Caco-2 (cell line): ENCODE results near the gene UFD1. TPM values are rescaled to one million over a fixed set of nuclear protein-coding genes. Genes with fewer than 3 reads are reported as not detected.

Experiments used
- BruUV-seq: library from RNA; stranded (reverse); fragments of 400-500 nt; replicated peaks from 2 replicates; lab custom pipeline; 2021; lab: Mats Ljungman, UMichigan
- CTCF ChIA-PET: fragments of 300-600 bp; sonication (Branson Sonifier 250); formaldehyde crosslinking; loops from one replicate; lab custom pipeline; 2022; ENCODE audit warnings: antibody characterized with exemption; lab: Charles Lee
- POLR2A ChIA-PET: fragments of 300-600 bp; sonication (Branson Sonifier 250); formaldehyde crosslinking; loops from one replicate; lab custom pipeline; 2022; ENCODE audit warnings: antibody characterized with exemption; lab: Charles Lee
- DNase-seq, 2 experiments: peaks; one replicate each; pipeline versions ENCODE4 v3.0.0 to v3.0.0-alpha.2; 2020 to 2022
- H3K27me3 ChIP-seq: replicated peaks from 2 replicates; pipeline ENCODE4 v1.6.0; 2011; ENCODE audit warnings: low read length; ENCODE audit not compliant: control insufficient read depth, insufficient read depth
- H3K36me3 ChIP-seq: 2 replicates; pipeline ENCODE4 v1.5.1; 2011; ENCODE audit warnings: low read length; ENCODE audit not compliant: control insufficient read depth, insufficient read depth
- H3K4me1 ChIP-seq: fragments of 250-450 bp; sonication (Bioruptor Pico); 2 replicates; pipeline ENCODE4 v1.5.1; 2020; ENCODE audit warnings: mild to moderate bottlenecking
- H3K4me3 ChIP-seq: 2 replicates; pipeline ENCODE4 v1.5.1; 2011; ENCODE audit warnings: low read depth, mild to moderate bottlenecking, control low read depth, low read length
- H3K9me3 ChIP-seq: fragments of 250-450 bp; sonication (Bioruptor Pico); 2 replicates; pipeline ENCODE4 v1.5.1; 2020; ENCODE audit warnings: mild to moderate bottlenecking, moderate library complexity
- H3K27ac Mint-ChIP-seq: one replicate; pipeline ENCODE4 v1.8.0; 2022; ENCODE audit warnings: mixed read lengths; ENCODE audit not compliant: unreplicated experiment
- H3K27me3 Mint-ChIP-seq: one replicate; pipeline ENCODE4 v1.8.0; 2022; ENCODE audit warnings: mixed read lengths; ENCODE audit not compliant: insufficient read depth, unreplicated experiment
- H3K36me3 Mint-ChIP-seq: one replicate; pipeline ENCODE4 v1.8.0; 2022; ENCODE audit warnings: mild to moderate bottlenecking, mixed read lengths; ENCODE audit not compliant: insufficient read depth, unreplicated experiment
- H3K4me1 Mint-ChIP-seq: one replicate; pipeline ENCODE4 v1.8.0; 2022; ENCODE audit warnings: low read depth, mixed read lengths; ENCODE audit not compliant: unreplicated experiment
- H3K4me3 Mint-ChIP-seq: one replicate; pipeline ENCODE4 v1.8.0; 2022; ENCODE audit warnings: mild to moderate bottlenecking, moderate library complexity, mixed read lengths; ENCODE audit not compliant: unreplicated experiment
- H3K9me3 Mint-ChIP-seq: one replicate; pipeline ENCODE4 v1.8.0; 2022; ENCODE audit warnings: mixed read lengths; ENCODE audit not compliant: unreplicated experiment
- intact Hi-C: fragments of 100-400 bp; cut with micrococcal nuclease; formaldehyde crosslinking; loops from one replicate; pipeline ENCODE4 v1.10.0; 2022; ENCODE audit not compliant: unreplicated experiment
- total RNA-seq: library from RNA; stranded (reverse); gene quantifications from 2 replicates; pipeline ENCODE4 v1.2.3, GENCODE V29; 2022
- TF ChIP-seq, protein P1 (sequence below), 2 experiments: fragments of 200-600 bp in 1 of 2; IDR thresholded peaks; 1 replicate in 1 of 2; 2 replicates in 1 of 2; pipeline versions ENCODE4 v1.5.1 to v1.8.0; 2011 to 2022; ENCODE audit warnings: antibody characterized with exemption in 1 of 2, control low read depth in 1 of 2, inconsistent platforms in 1 of 2, low read depth in 1 of 2, low read length in 1 of 2, mild to moderate bottlenecking in 1 of 2, moderate library complexity in 1 of 2; ENCODE audit not compliant: insufficient read depth in 1 of 2, severe bottlenecking in 1 of 2, unreplicated experiment in 1 of 2

The UFD1 gene
- total RNA-seq, 1 experiment from 2014 or later: 102 TPM

DNA sequence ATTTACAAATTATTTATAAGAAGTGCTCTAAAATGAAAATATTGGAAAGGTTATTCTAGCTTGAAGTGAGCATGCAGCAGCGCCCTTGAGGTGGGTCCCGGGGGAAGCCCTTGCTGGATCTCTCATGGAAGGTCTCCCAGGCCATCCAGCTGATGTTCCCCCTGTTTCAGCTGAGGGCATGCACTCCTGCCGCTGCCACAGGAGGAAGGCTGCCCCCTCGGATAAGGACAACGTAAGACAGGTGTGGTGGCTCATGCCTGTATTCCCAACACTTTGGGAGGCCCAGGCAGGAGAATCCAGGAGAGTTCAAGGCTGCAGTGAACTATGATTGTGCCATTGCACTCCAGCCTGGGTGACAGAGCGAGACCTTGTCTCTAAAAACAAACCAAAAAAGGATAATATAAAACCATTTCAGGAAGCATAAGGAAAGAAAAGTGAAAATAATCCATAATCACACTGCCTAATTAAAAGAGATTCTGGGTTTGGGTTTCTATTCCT, 15.7 kb upstream of the UFD1 start:
- peaks cover 41% of the 10 kb centered on the region for H3K36me3 Mint-ChIP-seq
- no peak overlapping the region for H3K4me3 Mint-ChIP-seq
- DNase-seq: no peak
- Histone ChIP-seq H3K4me3 (no peak overlapping the region), H3K36me3 (no peaks in the 10 kb centered on the region), H3K4me1 (no peaks in the 10 kb centered on the region), H3K27me3 (no peaks in the 10 kb centered on the region), H3K9me3 (no peaks in the 10 kb centered on the region)
- ChIA-PET POLR2A (no interaction called here), CTCF (no interaction called here)
- intact Hi-C loops: no loop called here
- no peak overlapping the region for H3K27ac Mint-ChIP-seq
- TF ChIP-seq, protein P1, sequence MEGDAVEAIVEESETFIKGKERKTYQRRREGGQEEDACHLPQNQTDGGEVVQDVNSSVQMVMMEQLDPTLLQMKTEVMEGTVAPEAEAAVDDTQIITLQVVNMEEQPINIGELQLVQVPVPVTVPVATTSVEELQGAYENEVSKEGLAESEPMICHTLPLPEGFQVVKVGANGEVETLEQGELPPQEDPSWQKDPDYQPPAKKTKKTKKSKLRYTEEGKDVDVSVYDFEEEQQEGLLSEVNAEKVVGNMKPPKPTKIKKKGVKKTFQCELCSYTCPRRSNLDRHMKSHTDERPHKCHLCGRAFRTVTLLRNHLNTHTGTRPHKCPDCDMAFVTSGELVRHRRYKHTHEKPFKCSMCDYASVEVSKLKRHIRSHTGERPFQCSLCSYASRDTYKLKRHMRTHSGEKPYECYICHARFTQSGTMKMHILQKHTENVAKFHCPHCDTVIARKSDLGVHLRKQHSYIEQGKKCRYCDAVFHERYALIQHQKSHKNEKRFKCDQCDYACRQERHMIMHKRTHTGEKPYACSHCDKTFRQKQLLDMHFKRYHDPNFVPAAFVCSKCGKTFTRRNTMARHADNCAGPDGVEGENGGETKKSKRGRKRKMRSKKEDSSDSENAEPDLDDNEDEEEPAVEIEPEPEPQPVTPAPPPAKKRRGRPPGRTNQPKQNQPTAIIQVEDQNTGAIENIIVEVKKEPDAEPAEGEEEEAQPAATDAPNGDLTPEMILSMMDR (IDR thresholded peaks at IDR 0.05; ENCODE audit: insufficient read depth in 1 of 2, low read depth in 1 of 2, low read length in 1 of 2, severe bottlenecking in 1 of 2, unreplicated experiment in 1 of 2): no peak
- no peaks in the 10 kb centered on the region for H3K27me3 Mint-ChIP-seq
- no peaks in the 10 kb centered on the region for H3K9me3 Mint-ChIP-seq
- BruUV-seq: no TSS peak
- H3K4me1 Mint-ChIP-seq: no peaks in the 10 kb centered on the region

DNA sequence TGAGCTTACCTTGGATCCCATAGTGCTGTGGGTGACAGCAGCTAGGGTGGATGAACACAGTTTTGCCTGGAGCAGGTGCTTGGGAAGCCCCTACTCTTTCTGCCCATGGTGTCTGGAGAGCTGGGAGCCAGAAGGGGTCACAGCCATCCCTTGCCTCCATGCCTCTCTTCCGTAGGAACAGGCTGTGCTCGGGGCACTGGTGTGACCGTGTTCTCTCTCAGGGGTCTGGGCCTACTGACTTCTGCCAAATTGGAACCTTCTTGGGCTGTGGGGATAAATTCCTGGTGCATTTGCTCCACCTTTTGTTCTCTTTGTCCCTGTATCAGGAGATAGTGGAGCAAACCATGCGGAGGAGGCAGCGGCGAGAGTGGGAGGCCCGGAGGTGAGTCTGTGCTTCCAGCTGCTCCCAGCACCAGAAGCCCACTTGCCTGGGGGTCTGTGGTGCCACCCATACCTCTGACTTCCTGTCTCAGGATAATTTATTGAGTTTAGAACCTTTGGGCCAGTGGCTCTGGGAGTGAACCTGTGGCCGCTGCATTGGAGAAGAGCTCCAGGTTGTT, 15.1 kb upstream of the UFD1 start:
- Mint-ChIP-seq H3K4me3 (no peak overlapping the region), H3K36me3 (peaks cover 46% of the 10 kb centered on the region), H3K4me1 (no peaks in the 10 kb centered on the region), H3K9me3 (no peaks in the 10 kb centered on the region), H3K27me3 (no peaks in the 10 kb centered on the region), H3K27ac (no peak overlapping the region)
- POLR2A ChIA-PET: no interaction called here
- Histone ChIP-seq H3K36me3 (no peaks in the 10 kb centered on the region), H3K4me3 (no peak overlapping the region), H3K9me3 (no peaks in the 10 kb centered on the region), H3K27me3 (no peaks in the 10 kb centered on the region), H3K4me1 (no peaks in the 10 kb centered on the region)
- no TSS peak for BruUV-seq
- TF ChIP-seq, protein P1 (IDR thresholded peaks at IDR 0.05; ENCODE audit: insufficient read depth in 1 of 2, low read depth in 1 of 2, low read length in 1 of 2, severe bottlenecking in 1 of 2, unreplicated experiment in 1 of 2): no peak
- DNase-seq: no peak
- CTCF ChIA-PET: no interaction called here
- intact Hi-C loops: no loop called here

DNA sequence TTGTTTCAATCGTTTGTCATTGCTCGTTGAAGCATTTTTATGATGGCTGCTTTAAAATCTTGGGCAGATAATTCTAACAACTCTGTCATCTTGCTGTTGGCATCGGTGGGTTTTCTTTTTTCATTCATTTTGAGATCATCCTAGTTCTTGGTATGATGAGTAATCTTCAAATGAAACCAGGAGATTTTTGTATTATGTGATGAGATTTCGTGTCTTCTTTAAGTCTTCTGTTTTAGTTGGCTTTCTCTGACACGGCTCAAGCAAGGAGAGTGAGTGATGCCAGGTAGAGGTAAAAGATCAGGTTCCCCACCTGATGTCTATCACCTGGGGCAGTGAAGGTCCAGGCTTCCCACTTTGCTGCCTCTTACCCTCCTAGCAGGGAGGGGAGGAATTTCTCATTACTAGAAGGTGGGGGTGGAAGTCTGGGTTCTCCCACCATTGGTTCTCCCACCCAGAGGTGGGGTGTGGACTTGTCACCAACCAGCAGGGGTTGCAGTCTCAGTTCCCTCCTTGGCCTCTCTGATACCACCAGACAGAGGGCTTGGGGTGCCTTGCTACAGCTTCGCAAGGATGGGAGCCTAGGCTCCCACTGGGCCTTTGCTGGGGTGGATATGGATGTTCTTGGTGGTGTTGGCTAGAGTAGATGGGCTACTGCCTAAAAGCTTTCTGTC, 13.6 kb upstream of the UFD1 start:
- DNase-seq: no peak
- Mint-ChIP-seq H3K36me3 (peaks cover 55% of the 10 kb centered on the region), H3K27ac (no peak overlapping the region), H3K4me3 (no peak overlapping the region), H3K9me3 (no peaks in the 10 kb centered on the region), H3K27me3 (no peaks in the 10 kb centered on the region), H3K4me1 (no peaks in the 10 kb centered on the region)
- ChIA-PET POLR2A (no interaction called here), CTCF (no interaction called here)
- intact Hi-C loops: no loop called here
- no peaks in the 10 kb centered on the region for H3K9me3 ChIP-seq
- TF ChIP-seq, protein P1 (IDR thresholded peaks at IDR 0.05; ENCODE audit: insufficient read depth in 1 of 2, low read depth in 1 of 2, low read length in 1 of 2, severe bottlenecking in 1 of 2, unreplicated experiment in 1 of 2): no peak
- H3K27me3 ChIP-seq: no peaks in the 10 kb centered on the region
- BruUV-seq: no TSS peak
- H3K4me3 ChIP-seq: no peak overlapping the region
- H3K4me1 ChIP-seq: no peaks in the 10 kb centered on the region
- no peaks in the 10 kb centered on the region for H3K36me3 ChIP-seq
